ENCODE measurements around the gene PCGF1. TPM values are rescaled to one million over a fixed set of nuclear protein-coding genes. Genes with fewer than 3 reads are reported as not detected.
A peak's percentile ranks its signal among the peaks of the same experiment; 100 is the strongest.

The PCGF1 gene
- total RNA-seq, 2 experiments from 2014 or later, result 9.9 to 15.9 TPM

GRCh38 chr2:74502147-74502719, 5.3 kb downstream of the PCGF1 start:
- Histone ChIP-seq H3K79me2 (ENCODE audit: insufficient read depth, low read depth, low read length) (peaks cover 5% of the 10 kb centered on the region; the same call in 1 of the 2 replicates), H4K20me1 (ENCODE audit: insufficient read depth, low read length) (no peaks in the 10 kb centered on the region), H2AFZ (ENCODE audit: low read length) (no peak overlapping the region), H3K4me1 (ENCODE audit: insufficient read depth, low read length, poor library complexity, severe bottlenecking) (peaks cover 23% of the 10 kb centered on the region), H3K9me3 (ENCODE audit: low read length) (no peaks in the 10 kb centered on the region), H3K36me3 (ENCODE audit: insufficient read depth, low read length) (peaks cover 15% of the 10 kb centered on the region), H3K4me2 (ENCODE audit: low read length) (peak overlapping the region; percentile 45; the same call in 1 of the 2 replicates), H3K9me2 (ENCODE audit: insufficient read depth, low read length) (no peaks in the 10 kb centered on the region), H3K27ac (ENCODE audit: low read depth, low read length, poor library complexity, severe bottlenecking) (no peak overlapping the region), H3K4me3 (ENCODE audit: low read depth, low read length, poor library complexity, severe bottlenecking) (no peak overlapping the region)
- BruUV-seq (replicated peaks), result no TSS peak
- ChIA-PET POLR2A (no interaction called here), CTCF (ENCODE audit: unreplicated experiment) (no interaction called here)
- TF ChIP-seq CTCF (conservative IDR thresholded peaks at IDR 0.05; ENCODE audit: low read length) (no peak), EZH2phosphoT487 (IDR thresholded peaks at IDR 0.05; ENCODE audit: borderline replicate concordance, low read depth, low read length) (no peak)
- intact Hi-C loops (cut with micrococcal nuclease; ENCODE audit: unreplicated experiment), result no loop called here
- DNase-seq (ENCODE audit: low spot score), result no peak

- Histone ChIP-seq H2AFZ (ENCODE audit: low read length) (no peak overlapping the region), H3K4me3 (ENCODE audit: low read depth, low read length, poor library complexity, severe bottlenecking) (no peak overlapping the region), H3K79me2 (ENCODE audit: insufficient read depth, low read depth, low read length) (peaks cover 1% of the 10 kb centered on the region; the same call in 1 of the 2 replicates), H3K27ac (ENCODE audit: low read depth, low read length, poor library complexity, severe bottlenecking) (no peak overlapping the region), H4K20me1 (ENCODE audit: insufficient read depth, low read length) (no peaks in the 10 kb centered on the region), H3K4me2 (ENCODE audit: low read length) (no peak overlapping the region), H3K9me2 (ENCODE audit: insufficient read depth, low read length) (no peaks in the 10 kb centered on the region), H3K4me1 (ENCODE audit: insufficient read depth, low read length, poor library complexity, severe bottlenecking) (peaks cover 19% of the 10 kb centered on the region), H3K9me3 (ENCODE audit: low read length) (no peaks in the 10 kb centered on the region), H3K36me3 (ENCODE audit: insufficient read depth, low read length) (peaks cover 15% of the 10 kb centered on the region)
- CTCF ChIA-PET (ENCODE audit: unreplicated experiment), result interaction anchor here (0.5 kb wide), 1 partner anchor 49 kb away, joined by 3 read pairs; no protein-coding TSS in a partner anchor
- DNase-seq (ENCODE audit: low spot score), result no peak
- TF ChIP-seq EZH2phosphoT487 (IDR thresholded peaks at IDR 0.05; ENCODE audit: borderline replicate concordance, low read depth, low read length) (no peak), CTCF (conservative IDR thresholded peaks at IDR 0.05; ENCODE audit: low read length) (no peak)
- intact Hi-C loops (cut with micrococcal nuclease; ENCODE audit: unreplicated experiment), result no loop called here
- no TSS peak for BruUV-seq (replicated peaks)
- POLR2A ChIA-PET, result interaction anchor here (0.6 to 0.7 kb wide), 2 partner anchors 17 to 29 kb away, joined by 3 read pairs; partner anchors contain the start of gene HTRA2
Observed at GRCh38 chr2:74501335-74502071, 6.0 kb downstream of the PCGF1 start.

GRCh38 chr2:74500578-74500946, 6.9 kb downstream of the PCGF1 start:
- Histone ChIP-seq H3K9me2 (ENCODE audit: insufficient read depth, low read length) (no peaks in the 10 kb centered on the region), H3K36me3 (ENCODE audit: insufficient read depth, low read length) (peaks cover 9% of the 10 kb centered on the region), H3K4me2 (ENCODE audit: low read length) (no peak overlapping the region), H3K4me1 (ENCODE audit: insufficient read depth, low read length, poor library complexity, severe bottlenecking) (peaks cover 11% of the 10 kb centered on the region), H3K9me3 (ENCODE audit: low read length) (no peaks in the 10 kb centered on the region), H3K4me3 (ENCODE audit: low read depth, low read length, poor library complexity, severe bottlenecking) (no peak overlapping the region), H4K20me1 (ENCODE audit: insufficient read depth, low read length) (no peaks in the 10 kb centered on the region), H3K27ac (ENCODE audit: low read depth, low read length, poor library complexity, severe bottlenecking) (no peak overlapping the region), H2AFZ (ENCODE audit: low read length) (no peak overlapping the region), H3K79me2 (ENCODE audit: insufficient read depth, low read depth, low read length) (no peaks in the 10 kb centered on the region)
- CTCF ChIA-PET (ENCODE audit: unreplicated experiment), result no interaction called here
- no peak for TF ChIP-seq CTCF (conservative IDR thresholded peaks at IDR 0.05; ENCODE audit: low read length)
- no peak for TF ChIP-seq EZH2phosphoT487 (IDR thresholded peaks at IDR 0.05; ENCODE audit: borderline replicate concordance, low read depth, low read length)
- no TSS peak for BruUV-seq (replicated peaks)
- intact Hi-C loops (cut with micrococcal nuclease; ENCODE audit: unreplicated experiment), result no loop called here
- POLR2A ChIA-PET, result interaction anchor here (1.1 kb wide), 1 partner anchor 74 kb away, joined by 3 read pairs; no protein-coding TSS in a partner anchor
- DNase-seq (ENCODE audit: low spot score), result no peak
